ENCODE data around the gene PSMF1. TPM values are rescaled to one million over a fixed set of nuclear protein-coding genes. Genes with fewer than 3 reads are reported as not detected.
"Not testable (repeated sequence)": the region's sequence is repeated elsewhere in the genome, so short reads cannot be mapped to it uniquely, and the experiment has no call there.

Gene PSMF1
- polyA plus RNA-seq, 4 donors, result 115 to 147 (median 130) TPM

DNA sequence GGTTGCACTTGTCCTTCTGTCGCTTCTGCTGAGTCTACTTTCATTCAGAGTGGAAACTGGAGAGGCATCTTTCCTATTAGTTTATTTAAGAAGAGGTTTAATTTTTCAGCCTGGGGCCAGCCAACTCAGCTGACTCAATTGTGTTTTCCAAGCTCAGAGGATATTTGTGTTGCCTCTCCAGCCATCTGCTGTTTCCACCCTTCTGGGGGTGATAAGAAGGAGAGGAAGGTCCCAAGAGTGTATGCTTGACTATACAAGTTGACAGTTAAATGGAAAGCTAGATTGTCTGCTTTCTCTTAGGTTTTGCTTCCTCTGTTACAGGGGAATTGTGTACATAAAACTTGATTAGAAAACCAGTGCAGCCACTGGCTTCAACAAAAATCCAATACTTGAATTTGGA is 3.0 kb downstream of the PSMF1 start:
- no peak for DNase-seq (ENCODE audit: low read depth in 4 of 4, low spot score in 2 of 4)

DNA sequence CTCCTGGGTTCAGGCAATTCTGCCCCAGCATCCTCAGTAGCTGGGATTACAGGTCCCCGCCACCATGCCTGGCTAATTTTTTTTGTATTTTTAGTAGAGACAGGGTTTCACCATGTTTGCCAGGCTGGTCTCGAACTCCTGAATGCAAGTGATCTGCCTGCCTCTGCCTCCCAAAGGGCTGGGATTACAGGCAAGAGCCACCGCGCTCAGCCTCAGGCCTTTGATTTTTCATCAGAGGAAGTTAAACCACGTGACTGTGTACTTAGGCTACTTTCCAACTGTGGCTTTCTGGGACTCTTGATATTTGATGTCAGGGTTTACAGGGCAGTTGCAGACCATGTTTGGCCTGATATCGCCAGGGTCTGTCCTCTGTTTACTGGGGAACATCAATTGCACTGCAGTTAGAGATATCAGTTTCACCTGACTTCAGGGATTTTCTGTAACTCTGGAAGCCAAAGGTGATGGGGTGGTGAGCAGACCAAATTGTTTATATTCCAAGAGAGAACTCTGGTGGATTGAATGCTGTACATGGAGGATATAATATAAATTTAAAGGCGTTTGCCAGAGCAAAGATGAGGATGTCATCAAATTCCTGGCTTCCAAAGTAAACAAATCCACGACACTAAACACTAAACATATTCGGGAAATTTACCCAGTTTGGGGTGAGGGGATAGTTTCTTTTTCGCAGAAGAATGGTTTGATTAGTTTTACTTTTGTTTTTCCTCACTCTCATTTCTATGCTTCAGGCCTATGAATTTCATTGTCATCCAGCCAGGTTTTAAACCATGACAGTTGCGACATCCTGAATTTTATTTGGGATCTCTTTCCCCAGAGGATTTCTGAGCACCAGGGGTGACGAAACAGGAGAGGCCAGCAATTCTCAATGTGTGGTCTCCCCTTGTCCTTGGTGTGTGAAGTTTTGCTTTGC is 4.2 kb downstream of the PSMF1 start:
- DNase-seq (ENCODE audit: low read depth in 4 of 4, low spot score in 2 of 4), result no peak

DNA sequence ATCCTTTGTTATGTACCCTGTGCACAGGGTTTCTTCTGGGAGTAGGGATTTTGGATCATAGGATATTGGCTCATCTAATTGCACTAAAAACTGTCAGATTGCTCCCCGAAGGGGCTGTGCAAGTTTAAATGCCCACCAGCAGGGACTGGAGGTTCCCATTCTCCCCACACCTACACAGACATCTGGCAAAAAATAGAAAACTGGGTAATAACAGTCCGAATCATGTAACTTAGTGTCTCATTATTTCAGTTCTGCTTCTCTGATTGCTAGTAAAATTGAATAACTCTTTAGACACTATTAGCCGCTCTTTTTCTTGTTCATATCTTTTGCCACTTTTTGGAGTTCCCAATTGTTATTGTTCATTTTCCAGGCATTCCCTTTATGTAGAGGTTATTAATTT is 5.3 kb downstream of the PSMF1 start:
- DNase-seq (ENCODE audit: low read depth in 4 of 4, low spot score in 2 of 4), result no peak

DNA sequence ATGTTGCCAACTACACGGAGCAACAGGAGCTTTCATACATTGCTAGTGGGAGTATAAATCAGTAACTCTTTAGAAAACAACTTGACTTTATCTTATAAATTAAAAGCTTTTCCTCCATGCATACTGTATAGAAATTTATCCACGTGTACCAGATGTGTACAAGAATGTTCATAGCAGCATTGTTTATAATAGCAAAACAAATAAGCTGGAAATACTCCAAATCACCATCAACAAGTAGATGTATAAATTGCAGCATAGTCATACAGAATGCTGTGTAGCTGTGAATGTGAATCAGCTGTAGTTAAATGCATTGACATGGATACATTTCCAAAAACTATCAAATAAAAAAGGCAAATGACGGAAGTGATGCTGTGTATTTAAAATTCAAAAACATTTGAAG is 6.0 kb downstream of the PSMF1 start:
- DNase-seq (ENCODE audit: low read depth in 4 of 4, low spot score in 2 of 4), result no peak

DNA sequence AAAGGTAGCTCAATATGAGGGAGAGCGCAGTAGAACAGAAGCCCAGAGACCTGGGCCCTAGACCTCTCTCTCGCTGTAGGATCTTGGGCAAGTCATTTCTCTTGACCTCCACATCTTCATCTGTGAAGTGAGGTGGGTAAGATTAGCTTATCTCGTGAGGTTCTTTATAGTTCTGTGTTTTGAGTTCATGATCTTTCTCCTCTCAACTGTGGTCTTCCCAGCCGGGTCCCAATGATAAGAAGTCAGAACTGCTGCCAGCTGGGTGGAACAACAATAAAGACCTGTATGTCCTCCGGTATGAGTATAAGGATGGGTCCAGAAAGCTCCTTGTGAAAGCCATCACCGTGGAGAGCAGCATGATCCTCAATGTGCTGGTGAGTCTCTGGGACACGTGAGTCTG is 6.9 kb downstream of the PSMF1 start:
- no peak for DNase-seq (ENCODE audit: low read depth in 4 of 4, low spot score in 2 of 4)

DNA sequence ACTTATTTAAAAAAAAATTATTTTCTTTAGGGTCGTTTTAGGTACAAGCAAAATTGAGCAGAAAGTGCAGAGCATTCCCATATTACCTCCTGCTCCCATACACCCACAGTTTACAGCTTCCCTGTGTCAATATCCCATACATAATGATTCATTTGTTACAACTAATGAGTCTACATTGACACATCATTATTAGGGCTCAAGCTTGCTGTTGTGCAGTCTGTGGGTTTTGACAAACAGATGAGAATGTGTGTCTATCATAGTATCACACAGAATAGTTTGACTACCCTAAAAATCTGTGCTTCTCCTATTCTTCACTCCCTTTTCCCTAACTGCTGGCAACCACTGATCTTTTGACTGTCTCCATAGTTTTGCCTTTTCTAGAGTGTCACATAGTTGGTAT is 9.4 kb downstream of the PSMF1 start:
- no peak for DNase-seq (ENCODE audit: low read depth in 4 of 4, low spot score in 2 of 4)

DNA sequence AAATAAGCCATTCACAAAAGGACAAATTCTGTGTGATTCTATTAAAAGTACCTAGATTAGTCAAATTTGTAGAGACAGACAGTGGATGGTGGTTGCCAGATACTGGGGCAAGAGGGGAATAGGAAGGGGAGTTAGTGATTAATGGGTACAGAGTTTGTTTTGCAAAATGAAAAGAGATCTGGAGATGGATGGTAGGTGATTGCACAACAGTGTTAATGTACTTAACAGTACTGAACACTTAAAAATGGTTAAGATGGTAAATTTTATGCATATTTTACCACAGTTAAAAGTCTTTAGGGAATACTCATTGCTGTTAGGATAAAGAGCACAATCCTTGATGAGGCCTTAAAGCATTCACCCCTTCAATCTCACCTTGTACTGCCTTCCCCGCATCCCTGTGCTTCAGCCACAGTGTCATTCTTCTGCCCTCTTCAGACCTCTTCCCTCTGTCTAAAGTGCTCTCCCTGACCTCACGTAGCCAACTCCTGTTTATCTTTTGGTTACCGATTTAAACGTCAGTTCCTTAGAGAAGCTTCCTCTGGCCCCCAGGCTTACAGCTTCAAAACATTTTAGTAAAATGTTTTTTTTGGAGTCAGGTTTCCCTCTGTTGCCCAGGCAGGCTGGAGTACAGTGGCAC is 11.8 kb downstream of the PSMF1 start:
- DNase-seq (ENCODE audit: low read depth in 4 of 4, low spot score in 2 of 4), result no peak

DNA sequence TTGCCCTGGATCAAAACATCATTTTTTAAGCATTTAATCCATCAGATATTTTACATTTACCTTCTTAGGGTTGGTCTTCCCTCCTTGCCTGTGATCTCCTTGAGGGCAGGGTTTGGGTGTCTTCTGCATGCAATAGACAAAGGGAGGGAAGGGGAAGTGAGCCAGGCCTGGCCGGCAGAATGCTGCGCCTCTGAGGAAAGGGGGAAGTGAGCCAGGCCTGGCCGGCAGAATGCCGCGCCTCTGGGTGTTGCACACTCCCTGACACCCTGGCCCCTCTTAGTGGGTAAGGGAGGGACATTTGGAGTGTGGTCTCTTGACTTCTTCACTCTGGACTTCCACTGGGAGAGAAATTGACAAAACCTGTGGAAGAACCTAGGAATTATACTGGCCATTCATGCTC is 12.4 kb downstream of the PSMF1 start:
- DNase-seq (ENCODE audit: low read depth in 4 of 4, low spot score in 2 of 4), result no peak

DNA sequence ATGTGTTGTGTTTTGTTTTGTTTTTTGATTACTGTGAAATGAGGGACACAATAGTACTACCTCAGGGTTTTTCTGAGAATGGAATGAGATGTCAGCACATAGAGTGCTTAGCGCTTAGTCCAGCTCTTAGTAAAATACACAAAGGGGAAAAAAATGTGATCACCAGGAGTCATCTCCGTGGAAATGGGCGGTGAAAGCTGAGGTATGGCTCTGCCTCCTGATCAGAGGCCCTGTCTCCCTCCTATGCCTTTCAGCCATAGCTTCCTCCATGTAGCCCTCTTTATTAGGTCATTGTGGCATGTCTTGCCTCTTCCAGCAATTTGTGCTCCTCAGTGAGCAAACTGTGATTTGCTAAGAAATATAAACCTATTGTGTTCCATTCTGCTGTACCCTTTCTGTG is 13.0 kb downstream of the PSMF1 start:
- no peak for DNase-seq (ENCODE audit: low read depth in 4 of 4, low spot score in 2 of 4)

DNA sequence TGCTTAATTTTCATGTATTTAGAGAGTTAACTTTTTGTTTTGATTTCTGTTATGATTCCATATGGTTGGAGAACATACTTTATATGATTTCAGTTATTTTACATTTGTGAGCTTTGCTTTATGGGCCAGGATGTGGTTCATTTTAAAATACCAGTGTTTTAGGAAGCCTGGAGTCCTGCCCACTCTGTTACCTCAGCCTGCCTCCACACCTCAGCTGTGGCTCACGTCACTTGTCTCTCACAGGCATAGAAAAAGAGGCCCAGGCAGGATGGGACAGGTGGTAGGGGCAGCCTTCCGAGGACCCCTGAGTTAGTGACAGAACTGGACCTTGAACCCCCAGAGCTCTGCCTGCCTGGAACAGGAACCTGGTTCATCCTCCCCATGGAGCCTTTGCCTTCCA is 16.0 kb downstream of the PSMF1 start:
- no peak for DNase-seq (ENCODE audit: low read depth in 4 of 4, low spot score in 2 of 4)

DNA sequence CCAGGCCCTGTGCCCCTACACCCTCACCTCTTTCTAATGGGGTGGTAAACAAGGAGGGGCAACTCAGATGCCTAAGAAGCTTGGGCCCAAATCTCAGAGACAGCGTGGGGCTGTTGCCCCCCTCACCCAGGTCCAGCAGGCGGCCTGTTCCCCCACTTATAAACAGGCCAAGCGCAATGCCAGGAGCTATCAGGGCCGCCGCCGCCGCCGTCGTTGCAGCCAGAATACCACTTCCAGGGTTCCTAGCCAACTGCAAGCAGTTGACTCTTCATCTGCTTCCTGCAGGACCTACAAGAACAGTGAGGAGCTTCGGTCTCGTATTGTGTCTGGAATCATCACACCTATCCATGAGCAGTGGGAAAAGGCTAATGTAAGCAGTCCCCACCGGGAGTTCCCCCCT is 16.4 kb downstream of the PSMF1 start:
- DNase-seq (ENCODE audit: low read depth in 4 of 4, low spot score in 2 of 4), result no peak

DNA sequence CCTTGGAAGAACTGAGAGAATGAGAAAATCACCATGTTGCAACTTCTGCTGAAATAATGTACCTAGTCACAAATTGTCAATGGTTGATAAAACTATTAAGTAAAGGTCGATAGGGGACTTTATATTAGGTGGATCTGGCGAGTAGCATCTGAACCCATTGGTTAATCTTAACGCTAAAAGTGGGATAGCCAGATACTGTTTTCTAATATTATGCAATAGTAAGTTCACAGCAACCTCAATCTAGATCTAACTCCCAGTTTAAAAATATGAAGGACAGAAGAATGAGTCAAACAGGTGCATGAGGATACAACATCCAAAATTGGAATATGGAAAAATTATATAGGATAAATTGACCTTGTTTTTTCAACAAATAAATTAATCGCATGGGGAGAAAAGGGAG is 18.8 kb downstream of the PSMF1 start:
- no peak for DNase-seq (ENCODE audit: low read depth in 4 of 4, low spot score in 2 of 4)

DNA sequence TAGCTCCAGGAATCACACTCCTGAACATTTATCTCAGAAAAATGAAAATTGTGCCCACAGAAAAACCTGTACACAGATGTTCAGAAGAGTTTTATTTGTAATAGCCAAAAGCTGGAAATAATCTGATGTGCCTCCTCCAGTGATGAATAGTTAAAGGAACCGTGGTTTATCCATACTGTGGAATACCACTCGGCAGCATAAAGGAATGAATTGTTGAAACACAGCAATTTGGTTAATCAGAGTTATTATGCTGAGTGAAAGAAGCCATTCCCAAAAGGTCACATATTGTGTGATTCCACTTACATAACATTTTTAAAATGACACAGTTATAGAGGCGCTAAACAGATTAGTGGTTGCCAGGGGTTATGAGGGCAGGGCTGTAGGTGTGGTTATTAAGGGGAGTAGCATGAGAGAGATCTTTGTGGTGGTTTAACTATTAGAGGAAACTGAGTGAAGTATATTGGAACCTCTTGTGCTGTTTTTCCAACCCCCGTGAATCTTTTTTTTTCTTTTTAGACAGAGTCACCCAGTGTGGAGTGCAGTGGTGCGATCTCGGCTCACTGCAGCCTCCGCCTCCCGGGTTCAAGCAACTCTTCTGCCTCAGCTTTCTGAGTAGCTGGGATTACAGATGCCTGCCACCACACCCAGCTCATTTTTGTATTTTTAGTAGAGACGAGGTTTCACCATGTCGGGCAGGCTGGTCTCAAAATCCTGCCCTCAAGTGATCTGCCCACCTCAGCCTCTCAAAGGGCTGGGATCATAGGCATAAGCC is 26.2 kb downstream of the PSMF1 start:
- no peak for DNase-seq (ENCODE audit: low read depth in 4 of 4, low spot score in 2 of 4)

DNA sequence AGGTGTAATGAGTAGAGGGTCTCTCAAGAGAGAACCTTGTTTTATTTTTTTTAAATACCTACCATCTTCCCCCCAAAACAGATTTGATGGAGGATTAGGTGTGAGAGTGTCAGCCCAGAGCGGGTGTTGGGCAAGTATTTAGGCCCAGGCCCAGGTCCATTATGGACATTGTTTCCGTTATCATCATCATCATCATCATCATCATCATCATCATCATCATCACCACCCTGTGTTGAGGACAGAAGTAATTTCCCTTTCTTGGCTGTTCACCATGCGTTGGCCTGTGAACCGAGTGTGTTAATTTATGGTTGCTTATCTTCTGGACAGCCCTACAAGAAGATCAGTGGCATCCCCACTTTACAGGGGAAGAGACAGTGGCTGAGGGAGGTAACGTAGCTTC is 28.6 kb downstream of the PSMF1 start:
- no peak for DNase-seq (ENCODE audit: low read depth in 4 of 4, low spot score in 2 of 4)

DNA sequence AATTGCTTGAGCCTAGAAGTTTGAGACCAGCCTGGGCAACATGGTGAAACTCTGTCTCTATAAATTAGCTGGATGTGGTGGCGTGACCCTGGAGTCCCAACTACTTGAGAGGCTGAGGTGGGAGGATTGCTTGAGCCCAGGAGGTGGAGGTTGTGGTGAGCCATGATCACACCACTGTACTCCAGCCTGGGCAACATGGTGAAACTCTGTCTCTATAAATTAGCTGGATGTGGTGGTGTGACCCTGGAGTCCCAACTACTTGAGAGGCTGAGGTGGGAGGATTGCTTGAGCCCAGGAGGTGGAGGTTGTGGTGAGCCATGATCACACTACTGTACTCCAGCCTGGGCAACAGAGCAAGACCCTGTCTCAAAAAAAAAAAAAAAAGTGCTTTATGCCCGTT is 31.4 kb downstream of the PSMF1 start:
- not testable (repeated sequence) for DNase-seq (ENCODE audit: low read depth in 4 of 4, low spot score in 2 of 4)

DNA sequence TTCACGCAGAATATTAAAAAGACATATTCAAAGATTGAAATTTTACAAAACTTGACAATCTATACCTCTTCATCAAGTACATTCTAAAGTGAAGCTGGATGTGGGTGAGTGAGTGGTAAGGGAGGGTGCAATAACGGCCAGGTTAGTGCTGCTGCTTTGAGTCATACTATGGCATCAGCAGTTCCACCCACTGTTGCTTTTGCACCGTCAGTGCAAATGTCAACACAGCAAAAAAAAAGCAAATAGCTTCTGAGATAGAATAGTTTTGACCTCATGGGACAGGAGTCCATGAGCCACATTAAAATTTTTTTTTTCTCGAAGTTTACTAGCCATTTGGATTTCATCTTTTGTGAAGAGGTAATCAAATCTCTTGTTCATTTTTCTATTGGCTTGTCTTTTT is 31.8 kb downstream of the PSMF1 start:
- DNase-seq (ENCODE audit: low read depth in 4 of 4, low spot score in 2 of 4), result no peak

DNA sequence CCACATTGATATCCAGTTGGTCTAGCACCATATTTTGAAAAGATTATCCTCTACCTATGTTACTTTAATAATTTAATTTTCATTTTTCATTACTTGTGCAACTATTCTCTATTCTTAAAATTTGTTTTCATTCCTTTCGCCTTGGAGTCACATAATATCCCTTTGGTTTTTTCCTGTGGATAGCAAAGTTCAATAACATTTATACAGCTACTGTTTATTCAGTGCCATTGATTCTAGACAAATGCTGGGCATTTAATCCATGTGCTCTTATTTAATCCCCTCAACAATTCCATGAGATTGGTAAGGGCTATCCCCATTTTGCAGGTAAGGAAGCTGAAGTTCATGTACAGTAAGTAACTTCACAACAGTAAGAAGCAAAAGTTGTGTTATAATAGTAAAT is 32.6 kb downstream of the PSMF1 start:
- no peak for DNase-seq (ENCODE audit: low read depth in 4 of 4, low spot score in 2 of 4)

DNA sequence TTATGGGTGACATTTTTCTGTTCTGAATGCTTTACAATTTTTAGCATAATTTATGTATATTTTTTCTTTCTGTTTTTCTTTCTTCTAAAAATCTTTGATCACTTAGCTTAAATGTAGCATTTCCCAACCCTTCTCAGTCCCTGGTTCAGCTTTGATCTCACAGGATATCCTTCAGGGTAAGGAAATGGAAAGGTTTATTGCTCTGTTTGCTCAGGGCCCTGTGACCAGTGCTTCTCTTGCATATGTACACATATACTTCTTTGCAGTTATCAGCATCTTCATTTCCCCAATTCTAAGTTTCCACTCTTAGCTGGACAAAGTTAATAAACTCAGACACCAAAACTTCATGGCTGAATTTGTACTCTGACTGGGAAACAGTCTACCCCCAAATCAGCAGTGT is 35.8 kb downstream of the PSMF1 start:
- no peak for DNase-seq (ENCODE audit: low read depth in 4 of 4, low spot score in 2 of 4)

DNA sequence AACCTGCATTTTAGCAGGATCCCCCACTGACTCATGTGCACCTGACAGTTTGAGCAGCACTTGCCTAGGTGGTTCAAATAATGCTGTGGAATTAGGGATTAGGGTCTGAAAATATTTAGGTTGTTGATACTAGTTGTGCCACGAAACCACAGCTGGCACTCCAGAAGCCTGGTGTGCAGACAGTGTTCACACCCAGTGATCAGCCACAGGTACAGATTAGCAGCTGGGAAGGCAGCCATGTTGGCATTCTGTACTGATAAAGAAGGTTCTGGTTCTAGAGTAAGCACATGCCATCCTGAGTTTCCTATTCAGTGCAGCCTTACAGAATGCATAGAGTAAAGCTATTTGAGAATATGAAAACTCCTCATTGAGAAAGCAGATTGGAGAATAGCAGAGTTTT is 36.3 kb downstream of the PSMF1 start:
- DNase-seq (ENCODE audit: low read depth in 4 of 4, low spot score in 2 of 4), result no peak

DNA sequence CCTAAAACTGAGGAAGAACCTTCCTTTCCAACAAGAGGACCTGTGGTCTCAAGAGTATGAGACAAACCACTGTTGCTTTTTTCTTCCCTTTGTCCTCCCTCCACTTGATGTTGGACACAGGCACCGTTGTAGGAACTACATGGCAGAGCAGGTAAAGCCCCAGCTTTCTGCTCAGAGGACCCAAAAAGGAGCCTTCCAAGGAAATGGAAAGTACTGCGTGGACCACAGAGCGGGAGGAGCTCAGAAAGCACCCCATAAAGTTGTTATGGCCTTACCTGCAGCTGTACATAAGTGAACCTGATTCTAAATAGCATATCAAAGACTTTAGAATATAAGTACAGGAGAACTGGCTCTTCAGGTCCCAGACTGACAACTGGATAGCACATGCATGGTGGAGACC is 36.9 kb downstream of the PSMF1 start:
- no peak for DNase-seq (ENCODE audit: low read depth in 4 of 4, low spot score in 2 of 4)

DNA sequence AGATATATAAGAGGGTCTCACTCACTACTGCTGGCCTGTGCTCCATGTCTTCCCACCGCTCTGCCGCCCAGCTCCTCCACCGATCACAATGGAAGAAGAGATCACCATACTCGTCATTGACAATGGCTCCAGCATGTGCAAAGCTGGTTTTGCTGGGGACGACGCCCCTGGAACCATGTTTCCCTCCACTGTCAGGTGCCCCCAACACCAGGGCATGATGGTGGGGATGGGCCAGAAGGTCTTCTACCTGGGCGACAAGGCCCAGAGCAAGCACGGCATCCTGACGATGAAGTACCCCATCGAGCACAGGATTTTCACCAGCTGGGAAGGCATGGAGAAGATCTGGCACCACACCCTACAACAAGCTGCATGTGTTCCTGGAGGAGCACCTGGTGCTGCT is 42.1 kb downstream of the PSMF1 start:
- no peak for DNase-seq (ENCODE audit: low read depth in 4 of 4, low spot score in 2 of 4)

DNA sequence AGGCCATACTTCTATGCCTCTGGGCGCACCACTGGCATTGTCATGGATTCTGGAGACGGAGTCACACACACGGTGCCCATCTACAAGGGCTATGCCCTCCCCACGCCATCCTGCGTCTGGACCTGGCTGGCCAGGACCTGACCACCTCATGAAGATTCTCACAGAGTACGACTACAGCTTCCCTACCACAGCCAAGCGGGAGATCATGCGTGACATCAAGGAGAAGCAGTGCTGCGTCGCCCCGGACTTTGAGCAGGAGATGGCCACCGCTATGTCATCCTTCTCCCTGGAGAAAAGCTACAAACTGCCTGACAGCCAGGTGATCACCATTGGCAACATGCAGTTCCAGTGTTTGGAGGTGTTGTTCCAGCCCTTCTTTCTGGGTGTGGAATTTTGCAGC is 42.6 kb downstream of the PSMF1 start:
- no peak for DNase-seq (ENCODE audit: low read depth in 4 of 4, low spot score in 2 of 4)
